Heart left ventricle (tissue), 16 donors: ENCODE measurements around the gene C1orf167. TPM values are rescaled to one million over a fixed set of nuclear protein-coding genes. Genes with fewer than 3 reads are reported as not detected.
A peak's percentile ranks its signal among the peaks of the same experiment; 100 is the strongest.

Experiments used
- ATAC-seq, 4 donors: fragments of 200-7000 bp; cut with Tn5 transposase; one replicate each; pipeline ENCODE4 v1.9.1; 2020 to 2022; ENCODE audit warnings: moderate library complexity in 4 of 4, mild to moderate bottlenecking in 3 of 4, moderate number of reproducible peaks in 1 of 4
- DNase-seq, 5 donors: peaks; one replicate each; pipeline ENCODE4 v3.0.0-alpha.2; 2020
- H3K27ac ChIP-seq, 12 donors: fragments of 200-600 bp; sonication (generic) in 4 of 12; one replicate each; pipeline versions ENCODE4 v1.5.0 to v1.8.0; 2016 to 2022; ENCODE audit warnings: mild to moderate bottlenecking in 2 of 12
- H3K27me3 ChIP-seq, 9 donors: fragments of 200-600 bp; sonication (generic) in 2 of 9; one replicate each; pipeline versions ENCODE4 v1.5.1 to v1.8.0; 2016 to 2022; ENCODE audit warnings: mild to moderate bottlenecking in 3 of 9
- H3K36me3 ChIP-seq, 9 donors: fragments of 200-600 bp; sonication (generic) in 2 of 9; one replicate each; pipeline versions ENCODE4 v1.5.0 to v1.8.0; 2018 to 2022; ENCODE audit warnings: mild to moderate bottlenecking in 2 of 9
- H3K4me1 ChIP-seq, 12 donors: fragments of 200-600 bp; sonication (generic) in 4 of 12; one replicate each; pipeline versions ENCODE4 v1.5.0 to v1.8.0; 2016 to 2022; ENCODE audit warnings: mild to moderate bottlenecking in 3 of 12
- H3K4me3 ChIP-seq, 12 donors: fragments of 200-600 bp; sonication (generic) in 4 of 12; one replicate each; pipeline versions ENCODE4 v1.5.0 to v1.8.0; 2017 to 2022; ENCODE audit warnings: mild to moderate bottlenecking in 9 of 12, moderate library complexity in 4 of 12
- H3K9me3 ChIP-seq, 12 donors: fragments of 200-600 bp; sonication (generic) in 4 of 12; one replicate each; pipeline versions ENCODE4 v1.5.0 to v1.8.0; 2016 to 2022; ENCODE audit warnings: mild to moderate bottlenecking in 1 of 12
- POLR2A ChIP-seq, 2 donors: fragments of 450-650 bp; IDR thresholded peaks; one replicate each; pipeline ENCODE4 v1.6.1; 2017; ENCODE audit warnings: antibody characterized with exemption in 2 of 2, mild to moderate bottlenecking in 2 of 2, moderate library complexity in 2 of 2
- WGBS, 4 donors: extraction: QIAGEN DNeasy Blood & Tissue Kit in 2 of 4; methylation state at CpG; one replicate each; pipeline versions ENCODE4 v1.1.5 to v1.1.7; 2013 to 2018; 5-methylcytosine and 5-hydroxymethylcytosine counted together
- intact Hi-C, 10 donors: fragments of 100-400 bp; cut with DNase I; formaldehyde crosslinking; loops; one replicate each; pipeline versions ENCODE4 v1.11.1 to v1.14.2; 2022
- polyA plus RNA-seq, 2 donors: library from polyadenylated mRNA; stranded (reverse); fragments of 200-250 nt; gene quantifications; one replicate each; pipeline ENCODE4 v1.2.3, GENCODE V29; 2013
- total RNA-seq, 9 donors: library from RNA; depleted of rRNA in 2 of 9; stranded (reverse); fragments of >200 nt in 2 of 9; fragmentation: NEBNext Ultra II Directional in 3 of 9; extraction: Animal tissue kit (Norgen Biotek cat#: 25700) in 3 of 9; gene quantifications; one replicate each; pipeline versions ENCODE4 v1.1.0 to v1.2.4, GENCODE V29; 2016 to 2023
- TF ChIP-seq, protein P1 (sequence below), 12 donors: fragments of 200-600 bp; sonication (generic) in 4 of 12; IDR thresholded peaks; one replicate each; pipeline versions ENCODE4 v1.5.0 to v1.8.0; 2018 to 2022; ENCODE audit warnings: antibody characterized with exemption in 12 of 12, mild to moderate bottlenecking in 5 of 12
- donor health status: ischemic (EF 13 %, LVEDD 7.1; RV severe dilation, severe dysfunction).
- donor health status: healthy with polysubstance abuse.
- donor health status: DM: no; HTN: yes; CAD: no.
- donor health status: DM: no; HTN: no; CAD: no.
- donor health status: ischemic (EF 25% LVEDD 6.9; RV normal size, moderate dysfunction).
- donor health status: ischemic (EF 25% LVEDD 5.7; RV mildly dilated, moderate dysfunction).
- donor health status: healthy.
- donor health status: DM: yes; HTN: yes; CAD: no.
- donor health status: ischemic (EF 35%, LVEDD 5.7; RV mildly dilated, moderate dysfunction).
- donor health status: nonischemic (EF 11% LVEDD 7.7; RV severe dilation, severe dysfunction).
- donor health status: DM: yes; HTN: yes; CAD: no.
- donor health status: PGD.
- donor health status: ischemic (EF 29% LVEDD 5.4; RV normal size, mild dysfunction).
- donor health status: nonischemic (EF 23%, LVEDD 6.1; RV moderate dilation, normal function).

The C1orf167 gene
- total and polyA plus RNA-seq, 11 donors: 1.5 to 7.6 (median 3.8) TPM

GRCh38 chr1:11729155-11729497, 32.9 kb upstream of the C1orf167 start:
- peak overlapping the region in 1 of 12 donors; percentile 79 for H3K27ac ChIP-seq
- H3K9me3 ChIP-seq: no peaks in the 10 kb centered on the region
- ATAC-seq (no peak), DNase-seq (no peak)
- TF ChIP-seq, protein P1, sequence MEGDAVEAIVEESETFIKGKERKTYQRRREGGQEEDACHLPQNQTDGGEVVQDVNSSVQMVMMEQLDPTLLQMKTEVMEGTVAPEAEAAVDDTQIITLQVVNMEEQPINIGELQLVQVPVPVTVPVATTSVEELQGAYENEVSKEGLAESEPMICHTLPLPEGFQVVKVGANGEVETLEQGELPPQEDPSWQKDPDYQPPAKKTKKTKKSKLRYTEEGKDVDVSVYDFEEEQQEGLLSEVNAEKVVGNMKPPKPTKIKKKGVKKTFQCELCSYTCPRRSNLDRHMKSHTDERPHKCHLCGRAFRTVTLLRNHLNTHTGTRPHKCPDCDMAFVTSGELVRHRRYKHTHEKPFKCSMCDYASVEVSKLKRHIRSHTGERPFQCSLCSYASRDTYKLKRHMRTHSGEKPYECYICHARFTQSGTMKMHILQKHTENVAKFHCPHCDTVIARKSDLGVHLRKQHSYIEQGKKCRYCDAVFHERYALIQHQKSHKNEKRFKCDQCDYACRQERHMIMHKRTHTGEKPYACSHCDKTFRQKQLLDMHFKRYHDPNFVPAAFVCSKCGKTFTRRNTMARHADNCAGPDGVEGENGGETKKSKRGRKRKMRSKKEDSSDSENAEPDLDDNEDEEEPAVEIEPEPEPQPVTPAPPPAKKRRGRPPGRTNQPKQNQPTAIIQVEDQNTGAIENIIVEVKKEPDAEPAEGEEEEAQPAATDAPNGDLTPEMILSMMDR (IDR thresholded peaks at IDR 0.05): no peak
- no peak for TF ChIP-seq POLR2A (IDR thresholded peaks at IDR 0.05)
- WGBS, 4 donors: 89 to 93% (median 92%) methylated on average over 5 to 11 of the region's 11 CpGs
- H3K36me3 ChIP-seq: no peaks in the 10 kb centered on the region
- H3K4me3 ChIP-seq: no peak overlapping the region
- no peaks in the 10 kb centered on the region for H3K27me3 ChIP-seq
- H3K4me1 ChIP-seq: peaks cover 0 to 73% (median 18%) of the 10 kb centered on the region in 12 donors
- intact Hi-C loops: loop anchor here in 1 of 10 donors (10.0 kb wide), 1 partner anchor 684 kb away; the partner anchor contains the start of gene MASP2

DNA sequence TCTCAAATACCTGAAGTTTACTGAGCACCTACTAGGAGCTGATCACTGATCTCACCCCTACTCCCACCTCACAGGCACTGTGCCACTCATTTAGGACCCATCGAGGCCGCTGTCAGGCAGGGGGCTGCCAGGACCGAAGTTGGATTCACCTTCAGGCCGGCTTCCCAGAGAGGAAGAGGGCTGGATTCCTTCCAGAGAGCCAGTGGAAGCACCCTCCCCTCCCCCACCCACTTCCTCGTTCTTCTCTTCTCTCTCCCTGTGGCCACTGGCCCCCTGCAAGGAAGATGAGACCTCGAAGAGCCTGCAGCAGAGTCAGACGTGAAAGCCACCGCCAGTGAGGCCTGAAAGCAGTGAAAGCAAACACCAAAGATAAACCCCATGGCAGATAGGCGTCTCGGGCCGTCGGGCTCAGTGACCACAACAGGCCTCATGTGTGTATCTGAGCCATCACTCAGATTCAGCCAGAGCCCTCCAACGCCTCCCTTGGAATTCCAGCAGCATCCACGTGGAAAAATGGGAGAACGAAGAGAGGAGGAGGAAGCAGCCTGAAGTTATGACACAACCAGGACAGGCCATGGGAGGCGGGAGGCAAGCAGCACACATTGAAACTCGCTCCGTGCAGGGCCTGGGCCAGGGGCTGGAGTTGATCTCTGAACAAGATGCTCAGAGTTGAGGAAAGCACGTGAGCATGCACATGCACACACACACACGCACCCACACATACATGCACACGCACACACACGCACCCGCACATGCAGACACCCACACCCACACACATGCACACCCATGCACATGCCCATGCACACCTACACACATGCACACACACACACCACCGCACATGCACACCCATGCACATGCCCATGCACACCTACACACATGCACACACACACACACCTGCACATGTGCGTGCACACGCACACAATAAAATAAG, 32.2 kb upstream of the C1orf167 start:
- intact Hi-C loops: loop anchor here in 4 of 10 donors (10.0 kb wide), 3 partner anchors 55 to 685 kb away; partner anchors contain the start of genes CLCN6 (in 2 of the 4), MTHFR (in 2 of the 4) and MASP2 (in 1 of the 4)
- Histone ChIP-seq H3K4me1 (peaks cover 0 to 71% (median 18%) of the 10 kb centered on the region in 12 donors), H3K27me3 (no peaks in the 10 kb centered on the region), H3K4me3 (peak overlapping the region in 1 of 12 donors; percentile 2), H3K27ac (peak overlapping the region in 2 of 12 donors; percentile 32 to 93), H3K36me3 (no peaks in the 10 kb centered on the region), H3K9me3 (no peaks in the 10 kb centered on the region)
- WGBS, 4 donors: 63 to 67% (median 66%) methylated on average over 21 to 26 of the region's 26 CpGs
- DNase-seq: peak in 1 of 5 donors; percentile 31
- ATAC-seq: peak in 1 of 4 donors; percentile 13
- TF ChIP-seq, protein P1 (IDR thresholded peaks at IDR 0.05): no peak
- TF ChIP-seq POLR2A (IDR thresholded peaks at IDR 0.05): no peak

DNA sequence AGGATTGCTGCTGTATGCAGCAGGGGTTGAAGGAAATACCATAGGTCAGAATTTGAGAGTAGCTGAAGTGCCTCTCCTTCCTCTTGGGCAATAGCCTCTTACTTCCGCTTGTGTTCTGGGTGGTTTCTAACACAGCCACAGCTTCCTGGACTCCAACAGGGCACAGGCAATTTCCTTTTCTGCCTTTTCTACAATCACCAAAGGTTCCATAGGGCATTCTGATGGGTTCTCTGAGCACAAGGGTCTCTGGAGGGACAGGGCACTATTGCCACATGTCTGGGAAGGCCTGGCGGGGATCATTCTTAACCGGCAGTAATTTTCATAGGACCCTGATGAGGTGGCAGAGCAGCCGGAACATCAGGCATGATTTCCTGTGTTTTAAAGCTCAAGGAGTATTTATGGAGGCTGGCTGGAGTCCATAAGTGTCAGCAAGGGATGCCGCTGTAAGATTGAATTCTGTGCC, 31.5 kb upstream of the C1orf167 start:
- no peaks in the 10 kb centered on the region for H3K36me3 ChIP-seq
- H3K9me3 ChIP-seq: no peaks in the 10 kb centered on the region
- H3K27me3 ChIP-seq: no peaks in the 10 kb centered on the region
- H3K4me3 ChIP-seq: peak overlapping the region in 1 of 12 donors; percentile 34
- no peak for TF ChIP-seq POLR2A (IDR thresholded peaks at IDR 0.05)
- TF ChIP-seq, protein P1 (IDR thresholded peaks at IDR 0.05): no peak
- ATAC-seq (peak in 3 of 4 donors; percentile 26 to 61 (median 54)), DNase-seq (peak in 1 of 5 donors; percentile 40)
- intact Hi-C loops: loop anchor here in 3 of 10 donors (10.0 kb wide), 2 partner anchors 54 to 74 kb away; partner anchors contain the start of genes CLCN6 (in 2 of the 3) and MTHFR (in 2 of the 3)
- 53 to 72% (median 64%) methylated on average over 5 of the region's 5 CpGs for WGBS, 4 donors
- H3K4me1 ChIP-seq: peaks cover 0 to 69% (median 21%) of the 10 kb centered on the region in 12 donors
- peak overlapping the region in 8 of 12 donors; percentile 20 to 93 (median 66) for H3K27ac ChIP-seq
